Mesenchymal stem cell (in vitro differentiated cells and primary cell): ENCODE data around the gene TTC24.
A peak's percentile ranks its signal among the peaks of the same experiment; 100 is the strongest.

ENCODE experiments used
- DNase-seq: peaks from one replicate; pipeline ENCODE4 v3.0.0-alpha.2; 2013
- H2AFZ ChIP-seq: one replicate; pipeline ENCODE4 v1.6.1; 2013; ENCODE audit warnings: low read depth, mild to moderate bottlenecking, control low read depth, inconsistent platforms, low read length, moderate library complexity
- H2AK5ac ChIP-seq: 2 replicates; pipeline ENCODE4 v1.6.1; 2013; ENCODE audit warnings: low read length, moderate library complexity, mild to moderate bottlenecking, inconsistent platforms; ENCODE audit not compliant: severe bottlenecking
- H2BK120ac ChIP-seq: one replicate; pipeline ENCODE4 v1.6.1; 2013; ENCODE audit warnings: low read depth, mild to moderate bottlenecking, inconsistent platforms, low read length, moderate library complexity
- H2BK12ac ChIP-seq, 2 experiments: one replicate each; pipeline ENCODE4 v1.6.1; 2013; ENCODE audit warnings: inconsistent platforms in 2 of 2, low read length in 2 of 2, mild to moderate bottlenecking in 2 of 2, moderate library complexity in 2 of 2, control low read depth in 1 of 2
- H2BK15ac ChIP-seq: one replicate; pipeline ENCODE4 v1.6.1; 2013; ENCODE audit warnings: mild to moderate bottlenecking, low read depth, inconsistent platforms; ENCODE audit not compliant: poor library complexity, severe bottlenecking
- H2BK5ac ChIP-seq: 2 replicates; pipeline ENCODE4 v1.6.1; 2013; ENCODE audit warnings: low read depth, mild to moderate bottlenecking, low read length, control low read depth, inconsistent platforms; ENCODE audit not compliant: poor library complexity, severe bottlenecking
- H3K14ac ChIP-seq, 2 experiments: one replicate each; pipeline ENCODE4 v1.6.1; 2013; ENCODE audit warnings: inconsistent platforms in 2 of 2, low read length in 2 of 2, control low read depth in 1 of 2, mild to moderate bottlenecking in 1 of 2, moderate library complexity in 1 of 2
- H3K18ac ChIP-seq, 2 experiments: one replicate each; pipeline ENCODE4 v1.6.1; 2013; ENCODE audit warnings: inconsistent platforms in 2 of 2, low read length in 2 of 2, control low read depth in 1 of 2, low read depth in 1 of 2, mild to moderate bottlenecking in 1 of 2
- H3K23ac ChIP-seq, 2 experiments: one replicate each; pipeline ENCODE4 v1.6.1; 2013; ENCODE audit warnings: inconsistent platforms in 2 of 2, low read length in 2 of 2, mild to moderate bottlenecking in 2 of 2, moderate library complexity in 2 of 2, control low read depth in 1 of 2
- H3K27ac ChIP-seq: 2 replicates; pipeline ENCODE4 v1.5.1; 2013; ENCODE audit warnings: mild to moderate bottlenecking, moderate library complexity, low read length, control low read depth, inconsistent platforms; ENCODE audit not compliant: poor library complexity, severe bottlenecking
- H3K27me3 ChIP-seq, 2 experiments: 2 replicates each; pipeline versions ENCODE4 v1.6.1 to v1.7.0; 2013; ENCODE audit warnings: low read length in 2 of 2, mild to moderate bottlenecking in 2 of 2, moderate library complexity in 2 of 2, control low read depth in 1 of 2, inconsistent platforms in 1 of 2; ENCODE audit not compliant: control insufficient read depth in 1 of 2, insufficient read depth in 1 of 2
- H3K36me3 ChIP-seq, 2 experiments: 2 replicates each; pipeline versions ENCODE4 v1.6.1 to v1.7.0; 2013; ENCODE audit warnings: low read length in 2 of 2, control low read depth in 1 of 2, inconsistent platforms in 1 of 2, low read depth in 1 of 2, mild to moderate bottlenecking in 1 of 2; ENCODE audit not compliant: insufficient read depth in 2 of 2, control insufficient read depth in 1 of 2
- H3K4ac ChIP-seq, 2 experiments: one replicate each; pipeline ENCODE4 v1.6.1; 2013; ENCODE audit warnings: inconsistent platforms in 2 of 2, low read length in 2 of 2, mild to moderate bottlenecking in 2 of 2, moderate library complexity in 2 of 2, control low read depth in 1 of 2, low read depth in 1 of 2
- H3K4me1 ChIP-seq: 2 replicates; pipeline ENCODE4 v1.6.1; 2013; ENCODE audit warnings: low read depth, low read length, control low read depth; ENCODE audit not compliant: control insufficient read depth, insufficient read depth
- H3K4me2 ChIP-seq: 2 replicates; pipeline ENCODE4 v1.6.1; 2013; ENCODE audit warnings: low read length, mild to moderate bottlenecking, inconsistent platforms; ENCODE audit not compliant: poor library complexity, severe bottlenecking
- H3K4me3 ChIP-seq, 2 experiments: 2 replicates each; pipeline versions ENCODE4 v1.5.1 to v1.7.0; 2013; ENCODE audit warnings: low read length in 2 of 2, mild to moderate bottlenecking in 2 of 2, control low read depth in 1 of 2, low read depth in 1 of 2; ENCODE audit not compliant: insufficient read depth in 1 of 2
- H3K79me1 ChIP-seq: replicated peaks from 2 replicates; pipeline ENCODE4 v1.6.1; 2013; ENCODE audit warnings: mild to moderate bottlenecking, control low read depth, low read length, inconsistent platforms; ENCODE audit not compliant: poor library complexity, severe bottlenecking
- H3K9ac ChIP-seq: 2 replicates; pipeline ENCODE4 v1.7.0; 2013; ENCODE audit warnings: mild to moderate bottlenecking, low read length, moderate library complexity
- H3K9me3 ChIP-seq: 2 replicates; pipeline ENCODE4 v1.7.0; 2013; ENCODE audit warnings: mild to moderate bottlenecking, low read length; ENCODE audit not compliant: control insufficient read depth
- H4K8ac ChIP-seq: one replicate; pipeline ENCODE4 v1.6.1; 2013; ENCODE audit warnings: inconsistent platforms, mild to moderate bottlenecking, low read length, moderate library complexity
- H4K91ac ChIP-seq: one replicate; pipeline ENCODE4 v1.6.1; 2013; ENCODE audit warnings: mild to moderate bottlenecking, low read length, inconsistent platforms
- WGBS: methylation state at CpG from one replicate; pipeline ENCODE4 v1.1.7; 2013; ENCODE audit warnings: mixed read lengths; 5-methylcytosine and 5-hydroxymethylcytosine counted together

Gene TTC24

DNA sequence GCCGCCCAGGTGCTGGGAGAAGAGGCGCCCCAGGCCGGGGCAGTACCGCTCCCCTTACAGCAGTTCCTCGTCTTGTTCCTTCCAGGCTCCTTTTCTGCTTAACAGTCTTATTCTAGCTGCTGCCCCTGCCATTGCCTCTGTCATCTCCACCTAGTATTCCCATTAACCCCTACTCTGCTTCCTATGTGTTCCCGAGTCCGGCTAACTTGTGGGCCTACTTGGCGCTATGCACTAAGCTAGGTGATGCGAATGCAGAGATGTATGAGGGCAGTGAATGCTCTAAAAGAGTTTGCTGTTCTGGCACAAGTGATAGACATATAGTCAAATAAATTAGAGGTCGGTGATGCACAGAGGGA lies 6.9 kb upstream of the TTC24 start:
- H3K14ac ChIP-seq, result no peak overlapping the region
- H3K4me2 ChIP-seq, result peak overlapping the region; percentile 99
- no peak overlapping the region for H2BK120ac ChIP-seq
- no peak overlapping the region for H2BK12ac ChIP-seq
- DNase-seq, result no peak
- H4K91ac ChIP-seq, result no peak overlapping the region
- H3K4me3 ChIP-seq, result peak overlapping the region in 1 of 2 experiments; percentile 87
- H3K4me1 ChIP-seq, result peaks cover 8% of the 10 kb centered on the region
- peak overlapping the region; percentile 29 for H2AFZ ChIP-seq
- no peak overlapping the region for H3K27ac ChIP-seq
- 38% methylated on average over 10 of the region's 10 CpGs for WGBS
- H3K79me1 ChIP-seq, result peaks cover 17% of the 10 kb centered on the region
- H2BK5ac ChIP-seq, result no peak overlapping the region
- peaks cover 0 to under 1% of the 10 kb centered on the region in 2 experiments for H3K36me3 ChIP-seq
- H3K18ac ChIP-seq, result no peak overlapping the region
- peak overlapping the region; percentile 89 for H3K9ac ChIP-seq
- no peak overlapping the region for H2AK5ac ChIP-seq
- H3K9me3 ChIP-seq, result no peaks in the 10 kb centered on the region
- H3K23ac ChIP-seq, result no peak overlapping the region
- no peak overlapping the region for H2BK15ac ChIP-seq
- no peak overlapping the region for H4K8ac ChIP-seq
- H3K27me3 ChIP-seq, result peaks cover 18 to 25% of the 10 kb centered on the region in 2 experiments
- H3K4ac ChIP-seq, result no peak overlapping the region

GRCh38 chr1:156574039-156574633 lies 5.4 kb upstream of the TTC24 start:
- peaks cover 8% of the 10 kb centered on the region for H3K4me1 ChIP-seq
- DNase-seq, result no peak
- no peak overlapping the region for H3K14ac ChIP-seq
- no peaks in the 10 kb centered on the region for H3K9me3 ChIP-seq
- no peak overlapping the region for H3K4me3 ChIP-seq
- H3K79me1 ChIP-seq, result peaks cover 16% of the 10 kb centered on the region
- no peak overlapping the region for H2AK5ac ChIP-seq
- H2BK120ac ChIP-seq, result no peak overlapping the region
- 88% methylated on average over 2 of the region's 2 CpGs for WGBS
- H3K27me3 ChIP-seq, result peaks cover 18 to 25% of the 10 kb centered on the region in 2 experiments
- no peak overlapping the region for H2AFZ ChIP-seq
- H3K4ac ChIP-seq, result no peak overlapping the region
- H4K8ac ChIP-seq, result no peak overlapping the region
- no peak overlapping the region for H3K27ac ChIP-seq
- no peak overlapping the region for H4K91ac ChIP-seq
- no peak overlapping the region for H2BK15ac ChIP-seq
- H3K18ac ChIP-seq, result no peak overlapping the region
- no peaks in the 10 kb centered on the region for H3K36me3 ChIP-seq
- no peak overlapping the region for H3K4me2 ChIP-seq
- H3K9ac ChIP-seq, result no peak overlapping the region
- no peak overlapping the region for H2BK12ac ChIP-seq
- no peak overlapping the region for H2BK5ac ChIP-seq
- no peak overlapping the region for H3K23ac ChIP-seq

DNA sequence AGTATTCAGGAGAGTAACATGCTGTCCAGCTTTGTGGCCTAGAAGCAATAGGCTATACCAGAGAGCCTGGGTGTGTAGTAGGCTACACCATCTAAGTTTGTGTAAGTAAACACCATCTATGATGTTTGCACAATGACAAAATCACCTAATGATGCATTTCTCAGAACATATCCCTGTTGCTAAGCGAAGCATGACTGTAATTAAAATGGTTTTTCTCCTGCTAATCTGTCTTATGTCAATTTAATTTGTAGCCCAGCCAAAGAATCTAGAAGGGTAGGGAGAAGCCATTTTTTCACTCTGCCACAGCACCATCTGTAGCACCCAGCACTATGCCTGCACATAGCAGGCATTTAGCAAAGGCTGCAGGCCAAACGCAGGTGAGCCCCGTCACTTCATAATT lies 2.0 kb upstream of the TTC24 start:
- no peak overlapping the region for H4K8ac ChIP-seq
- H3K27ac ChIP-seq, result no peak overlapping the region
- no peak overlapping the region for H2BK120ac ChIP-seq
- no peak overlapping the region for H2BK5ac ChIP-seq
- no peak overlapping the region for H2BK12ac ChIP-seq
- no peak overlapping the region for H3K14ac ChIP-seq
- H3K23ac ChIP-seq, result no peak overlapping the region
- peaks cover 18 to 37% of the 10 kb centered on the region in 2 experiments for H3K27me3 ChIP-seq
- no peak overlapping the region for H3K18ac ChIP-seq
- H3K9me3 ChIP-seq, result no peaks in the 10 kb centered on the region
- no peak overlapping the region for H2BK15ac ChIP-seq
- no peaks in the 10 kb centered on the region for H3K79me1 ChIP-seq
- no peaks in the 10 kb centered on the region for H3K36me3 ChIP-seq
- no peak overlapping the region for H3K4ac ChIP-seq
- DNase-seq, result no peak
- H3K4me1 ChIP-seq, result peaks cover under 1% of the 10 kb centered on the region
- no peak overlapping the region for H3K9ac ChIP-seq
- 86% methylated on average over 2 of the region's 3 CpGs for WGBS
- H2AFZ ChIP-seq, result no peak overlapping the region
- no peak overlapping the region for H3K4me3 ChIP-seq
- no peak overlapping the region for H4K91ac ChIP-seq
- H2AK5ac ChIP-seq, result no peak overlapping the region
- H3K4me2 ChIP-seq, result no peak overlapping the region

DNA sequence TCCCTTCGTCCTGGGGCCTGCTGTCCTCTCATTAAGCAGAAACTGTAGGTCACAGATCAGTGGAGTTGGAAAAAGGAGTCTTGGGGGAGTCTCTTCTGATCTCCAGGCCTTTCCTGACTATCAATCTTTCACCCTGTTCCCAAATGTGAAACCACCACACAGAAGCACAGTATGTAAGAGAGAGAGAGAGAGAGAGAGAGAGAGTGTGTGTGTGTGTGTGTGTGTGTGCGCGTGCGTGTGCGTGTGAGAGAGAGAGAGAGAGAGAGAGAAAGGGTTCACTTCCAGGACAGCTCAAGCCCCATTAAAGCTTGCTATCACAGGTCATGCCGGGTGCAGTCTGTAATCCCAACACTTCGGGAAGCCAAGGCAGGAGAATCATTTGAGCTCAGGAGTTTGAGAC lies 1.5 kb upstream of the TTC24 start:
- no peak overlapping the region for H3K9ac ChIP-seq
- no peak overlapping the region for H2BK5ac ChIP-seq
- peak; percentile 24 for DNase-seq
- H3K4me3 ChIP-seq, result no peak overlapping the region
- no peak overlapping the region for H3K23ac ChIP-seq
- H3K27ac ChIP-seq, result no peak overlapping the region
- no peaks in the 10 kb centered on the region for H3K79me1 ChIP-seq
- no peak overlapping the region for H3K4me2 ChIP-seq
- H4K91ac ChIP-seq, result no peak overlapping the region
- peaks cover 18 to 37% of the 10 kb centered on the region in 2 experiments for H3K27me3 ChIP-seq
- no peaks in the 10 kb centered on the region for H3K36me3 ChIP-seq
- H4K8ac ChIP-seq, result no peak overlapping the region
- no peaks in the 10 kb centered on the region for H3K4me1 ChIP-seq
- H2AFZ ChIP-seq, result no peak overlapping the region
- no peak overlapping the region for H2BK15ac ChIP-seq
- H3K18ac ChIP-seq, result no peak overlapping the region
- H3K14ac ChIP-seq, result no peak overlapping the region
- H2BK120ac ChIP-seq, result no peak overlapping the region
- H2AK5ac ChIP-seq, result no peak overlapping the region
- H3K4ac ChIP-seq, result no peak overlapping the region
- H3K9me3 ChIP-seq, result no peaks in the 10 kb centered on the region
- no peak overlapping the region for H2BK12ac ChIP-seq
- WGBS, result 71% methylated on average over 1 of the region's 7 CpGs
